Adrenal gland (tissue), 12 donors: Measurements from ENCODE around the gene APOLD1. TPM values are rescaled to one million over a fixed set of nuclear protein-coding genes. Genes with fewer than 3 reads are reported as not detected.

ENCODE experiments used
- DNase-seq, 7 donors: peaks; one replicate each; pipeline ENCODE4 v3.0.0-alpha.2; 2019 to 2020
- H3K27ac ChIP-seq, 5 donors: fragments of 200-600 bp; sonication (generic) in 4 of 5; 1 replicate in 3 of 5; 2 replicates in 2 of 5; pipeline versions ENCODE4 v1.5.1 to v1.8.0; 2016 to 2020; ENCODE audit warnings: mild to moderate bottlenecking in 1 of 5
- H3K27me3 ChIP-seq: fragments of 200-600 bp; 2 replicates; pipeline ENCODE4 v1.8.0; 2021
- H3K36me3 ChIP-seq, 2 donors: fragments of 200-600 bp; replicated peaks in 1 of 2; 1 replicate in 1 of 2; 2 replicates in 1 of 2; pipeline versions ENCODE4 v1.5.1 to v1.8.0; 2018 to 2022
- H3K4me1 ChIP-seq, 2 donors: fragments of 200-600 bp; replicated peaks in 1 of 2; 1 replicate in 1 of 2; 2 replicates in 1 of 2; pipeline versions ENCODE4 v1.5.1 to v1.8.0; 2018 to 2021
- H3K4me3 ChIP-seq, 4 donors: fragments of 200-600 bp; sonication (generic) in 3 of 4; one replicate each; pipeline ENCODE4 v1.5.1; 2016 to 2018
- H3K9me3 ChIP-seq, 3 donors: fragments of 200-600 bp; sonication (generic) in 1 of 3; replicated peaks in 1 of 3; 1 replicate in 2 of 3; 2 replicates in 1 of 3; pipeline versions ENCODE4 v1.5.1 to v1.8.0; 2016 to 2021
- POLR2A ChIP-seq, 2 donors: fragments of 450-650 bp; IDR thresholded peaks; one replicate each; pipeline ENCODE4 v1.6.1; 2017; ENCODE audit warnings: antibody characterized with exemption in 2 of 2, mild to moderate bottlenecking in 2 of 2, moderate library complexity in 1 of 2
- WGBS, 4 donors: extraction: QIAGEN DNeasy Blood & Tissue Kit in 2 of 4; methylation state at CpG; one replicate each; pipeline versions ENCODE4 v1.1.5 to v1.1.7; 2013 to 2017; 5-methylcytosine and 5-hydroxymethylcytosine counted together
- intact Hi-C, 2 donors: fragments of 100-400 bp; cut with DNase I; formaldehyde crosslinking; loops; one replicate each; pipeline versions ENCODE4 v1.14.1 to v1.15.0; 2022 to 2023
- polyA plus RNA-seq, 3 donors: library from polyadenylated mRNA; stranded (reverse); fragments of 200-250 nt in 2 of 3; fragments of 350-450 nt in 1 of 3; fragmentation: Illumina TruSeq in 1 of 3; extraction: RNeasy Lipid Tissue Mini Kit (QIAGEN cat#74804) in 1 of 3; gene quantifications; one replicate each; pipeline ENCODE4 v1.2.3, GENCODE V29; 2013 to 2014
- total RNA-seq, 9 donors: library from RNA; depleted of rRNA in 4 of 9; stranded (reverse); fragments of >200 nt in 4 of 9; fragments of 120-200 nt in 1 of 9; fragmentation: NEBNext Ultra II Directional in 1 of 9; extraction: Animal tissue kit (Norgen Biotek cat#: 25700) in 1 of 9; gene quantifications; one replicate each; pipeline versions ENCODE4 v1.1.0 to v1.2.4, GENCODE V29; 2013 to 2023
- TF ChIP-seq, protein P1 (sequence below), 6 experiments: fragments of 450-650 bp in 4 of 6; fragments of 200-600 bp in 2 of 6; sonication (generic) in 1 of 6; IDR thresholded peaks; 1 replicate in 5 of 6; 2 replicates in 1 of 6; pipeline versions ENCODE4 v1.5.1 to v1.8.0; 2016 to 2021; ENCODE audit warnings: antibody characterized with exemption in 6 of 6, mild to moderate bottlenecking in 2 of 6, moderate library complexity in 1 of 6
- donor health status: healthy with polysubstance abuse.
- donor health status: Bipolar disorder and iron deficiency.
- donor health status: DM: yes; HTN: yes; CAD: no.
- donor health status: DM: no; HTN: no; CAD: no.
- donor health status: DM: no; HTN: no; CAD: no.
- donor health status: DM: yes; HTN: yes; CAD: no.

The APOLD1 gene
- total and polyA plus RNA-seq, 12 donors, result 1.2 to 11.5 (median 7.6) TPM

DNA sequence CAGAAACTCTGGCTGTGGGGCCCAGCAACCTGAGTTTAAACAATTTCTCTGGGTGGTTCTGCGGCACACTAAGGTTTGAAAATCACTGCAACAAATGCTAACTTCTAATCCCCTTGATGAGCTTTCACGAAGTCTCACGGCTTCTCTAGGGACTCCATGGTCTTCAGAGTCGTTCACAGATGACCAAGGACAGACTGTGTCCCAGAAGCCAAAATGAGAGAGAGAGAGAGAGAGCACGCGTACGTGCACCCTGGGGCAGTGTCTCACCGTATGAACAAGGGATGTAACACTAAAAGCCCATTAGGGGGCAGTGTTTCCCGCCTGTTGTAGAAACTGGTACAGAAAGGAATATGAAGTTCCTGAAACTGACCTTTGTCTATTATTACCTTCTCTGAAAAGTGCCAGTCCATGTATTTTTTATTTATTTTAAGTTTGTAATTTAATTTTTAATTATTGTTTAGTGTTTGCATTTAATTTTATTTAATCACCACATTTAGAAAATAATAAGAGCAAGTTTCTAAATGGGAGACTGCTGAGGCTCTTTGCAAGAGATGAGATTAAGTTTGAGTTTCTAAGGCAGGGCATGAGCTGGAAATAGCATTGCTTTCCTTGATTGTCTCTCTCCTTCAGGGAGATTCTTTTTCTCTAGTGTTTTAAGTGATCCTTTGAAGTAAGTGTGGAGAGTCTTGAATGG is 3.4 kb downstream of the APOLD1 start:
- TF ChIP-seq, protein P1, sequence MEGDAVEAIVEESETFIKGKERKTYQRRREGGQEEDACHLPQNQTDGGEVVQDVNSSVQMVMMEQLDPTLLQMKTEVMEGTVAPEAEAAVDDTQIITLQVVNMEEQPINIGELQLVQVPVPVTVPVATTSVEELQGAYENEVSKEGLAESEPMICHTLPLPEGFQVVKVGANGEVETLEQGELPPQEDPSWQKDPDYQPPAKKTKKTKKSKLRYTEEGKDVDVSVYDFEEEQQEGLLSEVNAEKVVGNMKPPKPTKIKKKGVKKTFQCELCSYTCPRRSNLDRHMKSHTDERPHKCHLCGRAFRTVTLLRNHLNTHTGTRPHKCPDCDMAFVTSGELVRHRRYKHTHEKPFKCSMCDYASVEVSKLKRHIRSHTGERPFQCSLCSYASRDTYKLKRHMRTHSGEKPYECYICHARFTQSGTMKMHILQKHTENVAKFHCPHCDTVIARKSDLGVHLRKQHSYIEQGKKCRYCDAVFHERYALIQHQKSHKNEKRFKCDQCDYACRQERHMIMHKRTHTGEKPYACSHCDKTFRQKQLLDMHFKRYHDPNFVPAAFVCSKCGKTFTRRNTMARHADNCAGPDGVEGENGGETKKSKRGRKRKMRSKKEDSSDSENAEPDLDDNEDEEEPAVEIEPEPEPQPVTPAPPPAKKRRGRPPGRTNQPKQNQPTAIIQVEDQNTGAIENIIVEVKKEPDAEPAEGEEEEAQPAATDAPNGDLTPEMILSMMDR (IDR thresholded peaks at IDR 0.05), result peak; percentile 81 to 85 (median 82)
- TF ChIP-seq POLR2A (IDR thresholded peaks at IDR 0.05), result peak in 1 of 2 donors; percentile 12
- Histone ChIP-seq H3K27me3 (no peaks in the 10 kb centered on the region), H3K27ac (peak overlapping the region in 3 of 5 donors; percentile 13 to 96 (median 96)), H3K36me3 (no peaks in the 10 kb centered on the region), H3K9me3 (no peaks in the 10 kb centered on the region), H3K4me3 (no peak overlapping the region), H3K4me1 (peaks cover 17 to 20% of the 10 kb centered on the region in 2 donors)
- intact Hi-C loops, result no loop called here
- peak; percentile 68 to 89 (median 82) for DNase-seq
- 13 to 14% (median 14%) methylated on average over 8 to 9 of the region's 9 CpGs for WGBS, 4 donors

DNA sequence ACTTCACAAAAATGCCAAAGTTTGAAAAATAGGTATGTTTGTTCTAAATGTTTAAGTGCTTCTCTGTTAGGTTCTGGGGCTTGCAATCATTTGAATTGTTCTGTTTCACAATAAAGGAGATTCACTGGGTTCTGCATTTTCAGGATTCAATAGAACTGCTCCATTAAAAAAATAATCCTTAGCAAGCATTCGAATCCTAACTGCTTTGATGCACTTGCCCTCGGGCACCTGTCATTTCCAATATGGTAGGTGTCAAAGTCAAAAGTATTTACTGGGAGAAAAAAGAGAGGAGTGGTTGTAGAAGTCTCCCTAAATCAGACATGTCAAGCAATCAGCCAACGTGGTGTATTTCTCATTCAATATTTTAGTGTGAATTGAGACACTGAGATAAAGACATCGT is 5.5 kb downstream of the APOLD1 start:
- intact Hi-C loops, result loop anchor here in 1 of 2 donors (5.0 kb wide), 1 partner anchor 421 kb away; no protein-coding TSS in a partner anchor
- Histone ChIP-seq H3K27ac (no peak overlapping the region), H3K27me3 (no peaks in the 10 kb centered on the region), H3K9me3 (no peaks in the 10 kb centered on the region), H3K36me3 (no peaks in the 10 kb centered on the region), H3K4me1 (peaks cover 17 to 20% of the 10 kb centered on the region in 2 donors), H3K4me3 (no peak overlapping the region)
- no peak for DNase-seq
- 65 to 78% (median 70%) methylated on average over 4 of the region's 4 CpGs for WGBS, 4 donors
- no peak for TF ChIP-seq POLR2A (IDR thresholded peaks at IDR 0.05)
- TF ChIP-seq, protein P1 (IDR thresholded peaks at IDR 0.05), result no peak

DNA sequence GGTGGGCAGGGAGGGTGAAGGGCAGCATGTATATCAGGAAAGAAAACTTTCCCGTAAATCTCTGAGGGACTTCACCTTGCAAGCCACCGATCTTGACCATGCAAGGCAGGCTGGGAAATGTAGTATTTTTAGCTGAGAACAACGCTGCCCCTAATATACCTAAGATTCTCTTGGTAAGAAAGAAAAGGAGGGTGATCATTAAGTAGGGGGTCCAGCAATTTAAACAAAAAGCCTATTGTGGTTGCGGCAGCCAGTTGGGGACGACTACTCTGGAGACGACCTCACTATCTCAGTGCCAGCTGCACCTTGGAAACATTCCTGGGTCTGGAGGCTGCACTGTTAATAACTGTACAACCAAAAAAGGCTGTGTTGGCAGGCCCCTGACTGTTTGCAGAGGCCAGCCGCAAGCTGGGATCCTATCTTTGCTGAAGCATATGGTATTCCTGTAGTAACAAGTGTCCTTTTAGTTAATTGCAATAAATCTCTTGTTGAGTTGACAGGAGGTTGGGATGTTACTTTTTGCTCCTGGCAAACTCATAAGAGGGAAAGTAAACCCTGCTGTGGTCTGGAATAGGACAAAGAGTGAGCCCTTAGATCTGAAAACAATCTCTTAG is 6.4 kb downstream of the APOLD1 start:
- H3K27ac ChIP-seq, result no peak overlapping the region
- peaks cover 13 to 17% of the 10 kb centered on the region in 2 donors for H3K4me1 ChIP-seq
- TF ChIP-seq, protein P1 (IDR thresholded peaks at IDR 0.05), result no peak
- TF ChIP-seq POLR2A (IDR thresholded peaks at IDR 0.05), result no peak
- peak in 2 of 7 donors; percentile 6 to 14 for DNase-seq
- no peaks in the 10 kb centered on the region for H3K36me3 ChIP-seq
- WGBS, 4 donors, result 20 to 30% (median 21%) methylated on average over 7 of the region's 7 CpGs
- H3K27me3 ChIP-seq, result no peaks in the 10 kb centered on the region
- no peak overlapping the region for H3K4me3 ChIP-seq
- H3K9me3 ChIP-seq, result no peaks in the 10 kb centered on the region
- intact Hi-C loops, result loop anchor here in 1 of 2 donors (5.0 kb wide), 1 partner anchor 420 kb away; no protein-coding TSS in a partner anchor

DNA sequence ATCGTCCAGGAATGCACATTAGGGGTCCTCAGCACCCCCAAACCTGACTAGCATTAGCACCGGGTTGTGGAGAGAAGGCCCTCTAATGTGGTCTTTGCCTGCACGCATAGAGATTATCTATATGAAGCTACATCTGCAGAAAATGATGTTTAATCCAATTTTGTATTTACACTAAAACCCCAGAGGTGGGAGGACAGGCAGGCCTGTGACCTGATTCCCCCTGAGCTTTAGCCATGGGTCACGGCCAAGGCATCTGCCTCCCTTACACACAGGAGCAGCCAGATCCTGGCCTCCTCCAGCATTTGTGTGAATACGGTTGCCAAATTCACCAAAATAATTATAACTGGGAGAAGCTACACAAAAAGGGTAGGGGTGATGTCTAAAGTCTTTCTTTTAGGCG is 7.0 kb downstream of the APOLD1 start:
- DNase-seq, result no peak
- H3K27me3 ChIP-seq, result no peaks in the 10 kb centered on the region
- TF ChIP-seq, protein P1 (IDR thresholded peaks at IDR 0.05), result no peak
- no peak for TF ChIP-seq POLR2A (IDR thresholded peaks at IDR 0.05)
- no peak overlapping the region for H3K27ac ChIP-seq
- WGBS, 4 donors, result 73 to 88% (median 78%) methylated on average over 6 of the region's 6 CpGs
- H3K36me3 ChIP-seq, result no peaks in the 10 kb centered on the region
- peaks cover 8 to 14% of the 10 kb centered on the region in 2 donors for H3K4me1 ChIP-seq
- intact Hi-C loops, result loop anchor here in 1 of 2 donors (5.0 kb wide), 1 partner anchor 420 kb away; no protein-coding TSS in a partner anchor
- H3K9me3 ChIP-seq, result no peaks in the 10 kb centered on the region
- no peak overlapping the region for H3K4me3 ChIP-seq
